Lung microvascular endothelial cell (primary cell): ENCODE measurements around the gene TAF7. TPM values are rescaled to one million over a fixed set of nuclear protein-coding genes. Genes with fewer than 3 reads are reported as not detected.
"Not testable (repeated sequence)": the region's sequence is repeated elsewhere in the genome, so short reads cannot be mapped to it uniquely, and the experiment has no call there.

Experiments used
- DNase-seq, 2 donors: peaks; one replicate each; pipeline versions ENCODE4 v3.0.0 to v3.0.0-alpha.2; 2010; ENCODE audit warnings: low read depth in 2 of 2
- total RNA-seq: library from RNA; depleted of rRNA; stranded (reverse); fragments of >200 nt; gene quantifications from 2 replicates; pipeline ENCODE4 v1.2.1, GENCODE V29; 2014

Gene TAF7
- total RNA-seq, 1 donor from 2014 or later = 63.5 TPM

- DNase-seq = peak; percentile 42 to 56
Measured at GRCh38 chr5:141338538-141339306, 18.1 kb upstream of the TAF7 start, which contains the start of gene PCDHGA2. Gene PCDHGA2, plus strand, starts transcription at chr5:141338760.

- not testable (repeated sequence) for DNase-seq
Measured at GRCh38 chr5:141332571-141332970, 12.0 kb upstream of the TAF7 start.

GRCh38 chr5:141330299-141331080 is 9.9 kb upstream of the TAF7 start, which contains the start of gene PCDHGA1:
Gene PCDHGA1, plus strand, starts transcription at chr5:141330514.
- peak; percentile 41 to 67 for DNase-seq

GRCh38 chr5:141328231-141328630 is 7.6 kb upstream of the TAF7 start:
- no peak for DNase-seq

GRCh38 chr5:141326088-141326854 is 5.7 kb upstream of the TAF7 start:
- DNase-seq = peak; percentile 80 to 82

- no peak for DNase-seq
Measured at GRCh38 chr5:141322261-141322660, 1.7 kb upstream of the TAF7 start.

GRCh38 chr5:141319699-141320098 is 885 bp downstream of the TAF7 start:
- no peak for DNase-seq

- no peak for DNase-seq
Measured at GRCh38 chr5:141319202-141319601, 1.4 kb downstream of the TAF7 start.

- not testable (repeated sequence) for DNase-seq
Measured at GRCh38 chr5:141316963-141317362, 3.6 kb downstream of the TAF7 start.

GRCh38 chr5:141313711-141314110 is 6.9 kb downstream of the TAF7 start:
- DNase-seq = no peak

GRCh38 chr5:141306630-141307029 is 14.0 kb downstream of the TAF7 start:
- DNase-seq = no peak

GRCh38 chr5:141303756-141304155 is 16.8 kb downstream of the TAF7 start, which contains the start of gene SLC25A2:
Gene SLC25A2, minus strand, starts transcription at chr5:141304049. Its CDS starts 184 bp downstream, at chr5:141303865.
- no peak for DNase-seq

GRCh38 chr5:141298376-141298775 is 22.2 kb downstream of the TAF7 start:
- DNase-seq = no peak

- no peak for DNase-seq
Measured at GRCh38 chr5:141272906-141273305, 47.7 kb downstream of the TAF7 start.

GRCh38 chr5:141269195-141269594 is 51.4 kb downstream of the TAF7 start:
- no peak for DNase-seq

Other genes with a start within 250 kb of the TAF7 start
- gene PCDHB2, start 226.2 kb downstream of the TAF7 start, total RNA-seq = 1.3 and 2.2 TPM in 2 replicates
- gene PCDHB3, start 220.3 kb downstream of the TAF7 start, total RNA-seq = 0.22 and 0.60 TPM in 2 replicates
- 0.20 and 0.22 TPM in 2 replicates for gene PCDHB4, start 199.0 kb downstream of the TAF7 start, total RNA-seq
- 0.87 and 1.8 TPM in 2 replicates for gene PCDHB5, start 185.6 kb downstream of the TAF7 start, total RNA-seq
- under 0.01 and 0.20 TPM in 2 replicates for gene PCDHB6, start 170.7 kb downstream of the TAF7 start, total RNA-seq
- gene PCDHB7, start 148.1 kb downstream of the TAF7 start, total RNA-seq = 0.44 and 2.4 TPM in 2 replicates
- 0.40 and 0.44 TPM in 2 replicates for gene PCDHB8, start 143.0 kb downstream of the TAF7 start, total RNA-seq
- gene PCDHB16, start 138.4 kb downstream of the TAF7 start, total RNA-seq = 0.22 and 0.99 TPM in 2 replicates
- gene PCDHB9, start 133.6 kb downstream of the TAF7 start, total RNA-seq = 0.22 and 0.40 TPM in 2 replicates
- gene PCDHB10, start 128.4 kb downstream of the TAF7 start, total RNA-seq = 0.44 and 1.8 TPM in 2 replicates
- gene PCDHB11, start 121.2 kb downstream of the TAF7 start, total RNA-seq = 0.44 and 1.8 TPM in 2 replicates
- gene PCDHB12, start 112.1 kb downstream of the TAF7 start, total RNA-seq = 0.44 and 1.4 TPM in 2 replicates
- gene PCDHB13, start 106.9 kb downstream of the TAF7 start, total RNA-seq = 0.87 and 2.6 TPM in 2 replicates
- gene PCDHB14, start 97.4 kb downstream of the TAF7 start, total RNA-seq = 1.1 and 1.4 TPM in 2 replicates
- 0.44 and 1.4 TPM in 2 replicates for gene PCDHB15, start 75.4 kb downstream of the TAF7 start, total RNA-seq
- gene SLC25A2, start 16.7 kb downstream of the TAF7 start, total RNA-seq = under 0.01 and 0.20 TPM in 2 replicates
- gene PCDHGA1, start 9.7 kb upstream of the TAF7 start, total RNA-seq = 0.40 and 0.44 TPM in 2 replicates
- 0.65 and 0.79 TPM in 2 replicates for gene PCDHGA2, start 18.0 kb upstream of the TAF7 start, total RNA-seq
- gene PCDHGA3, start 23.0 kb upstream of the TAF7 start, total RNA-seq = 0.40 and 0.44 TPM in 2 replicates
- 0.87 and 1.6 TPM in 2 replicates for gene PCDHGB1, start 29.3 kb upstream of the TAF7 start, total RNA-seq
- gene PCDHGA4, start 34.2 kb upstream of the TAF7 start, total RNA-seq = 2.0 TPM in 2 replicates
- gene PCDHGB2, start 39.2 kb upstream of the TAF7 start, total RNA-seq = 1.3 and 1.4 TPM in 2 replicates
- 0.44 and 0.60 TPM in 2 replicates for gene PCDHGA5, start 43.4 kb upstream of the TAF7 start, total RNA-seq
- gene PCDHGB3, start 49.5 kb upstream of the TAF7 start, total RNA-seq = 2.0 and 3.8 TPM in 2 replicates
- 1.7 and 2.4 TPM in 2 replicates for gene PCDHGA6, start 53.1 kb upstream of the TAF7 start, total RNA-seq
- gene PCDHGA7, start 62.0 kb upstream of the TAF7 start, total RNA-seq = 0.65 and 0.99 TPM in 2 replicates
- 8.3 and 10.1 TPM in 2 replicates for gene PCDHGB4, start 66.9 kb upstream of the TAF7 start, total RNA-seq
- gene PCDHGA8, start 71.8 kb upstream of the TAF7 start, total RNA-seq = 1.1 and 1.2 TPM in 2 replicates
- gene PCDHGB5, start 77.2 kb upstream of the TAF7 start, total RNA-seq = 7.4 and 9.5 TPM in 2 replicates
- gene PCDHGA9, start 82.0 kb upstream of the TAF7 start, total RNA-seq = 0.87 and 2.2 TPM in 2 replicates
- 1.3 and 2.4 TPM in 2 replicates for gene PCDHGB6, start 87.2 kb upstream of the TAF7 start, total RNA-seq
- gene PCDHGA10, start 92.2 kb upstream of the TAF7 start, total RNA-seq = 2.6 and 5.0 TPM in 2 replicates
- 4.1 and 6.2 TPM in 2 replicates for gene PCDHGB7, start 96.9 kb upstream of the TAF7 start, total RNA-seq
- 4.1 and 4.4 TPM in 2 replicates for gene PCDHGA11, start 100.3 kb upstream of the TAF7 start, total RNA-seq
- gene PCDHGA12, start 109.7 kb upstream of the TAF7 start, total RNA-seq = 1.8 and 2.8 TPM in 2 replicates
- gene PCDHGC3, start 155.2 kb upstream of the TAF7 start, total RNA-seq = 10.2 and 10.9 TPM in 2 replicates
- gene PCDHGC4, start 164.2 kb upstream of the TAF7 start, total RNA-seq = 0.65 and 0.79 TPM in 2 replicates
- gene PCDHGC5, start 168.3 kb upstream of the TAF7 start, total RNA-seq = under 0.01 and 0.40 TPM in 2 replicates